Urothelium cell line (cell line): Measurements from ENCODE around the gene CD28.
"Not testable (repeated sequence)": the region's sequence is repeated elsewhere in the genome, so short reads cannot be mapped to it uniquely, and the experiment has no call there.

ENCODE experiments used
- DNase-seq: peaks from one replicate; pipeline ENCODE4 v3.0.0; 2011; ENCODE audit warnings: low spot score, mixed read lengths
- FAIRE-seq: peaks from 2 replicates; lab custom pipeline; 2011; peaks lifted over from hg19 to GRCh38; lab: Jason Lieb, UNC

The CD28 gene

DNA sequence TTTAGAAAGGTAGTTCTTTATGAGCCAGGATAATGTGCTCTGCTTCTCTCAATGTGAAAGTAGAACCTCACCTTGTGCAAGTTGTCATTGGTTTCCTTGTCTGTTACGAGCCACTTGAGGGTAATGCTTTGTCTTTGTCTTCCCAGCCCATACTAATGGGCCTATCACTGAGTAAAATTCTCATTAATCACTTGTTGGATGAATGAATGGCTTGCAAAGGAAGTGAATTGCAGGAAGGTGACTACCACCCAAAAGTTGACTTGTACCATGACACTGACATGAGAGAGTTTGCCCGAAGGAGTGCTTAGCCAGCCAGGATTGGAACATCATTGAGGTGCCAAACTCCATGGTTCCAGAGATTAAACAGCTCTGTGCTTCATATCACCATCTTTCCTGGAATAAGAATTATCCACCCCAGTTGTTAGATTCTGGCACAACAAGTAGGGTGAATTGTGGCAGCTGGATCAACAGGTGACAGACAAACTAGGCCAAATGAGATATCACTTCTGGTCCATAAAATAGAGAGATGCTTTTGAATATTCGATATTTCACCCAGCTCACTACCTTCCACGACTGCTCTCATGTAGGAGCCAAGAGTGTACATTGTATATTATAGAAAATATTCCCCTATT, 20.5 kb upstream of the CD28 start:
- FAIRE-seq (no peak), DNase-seq (no peak)

DNA sequence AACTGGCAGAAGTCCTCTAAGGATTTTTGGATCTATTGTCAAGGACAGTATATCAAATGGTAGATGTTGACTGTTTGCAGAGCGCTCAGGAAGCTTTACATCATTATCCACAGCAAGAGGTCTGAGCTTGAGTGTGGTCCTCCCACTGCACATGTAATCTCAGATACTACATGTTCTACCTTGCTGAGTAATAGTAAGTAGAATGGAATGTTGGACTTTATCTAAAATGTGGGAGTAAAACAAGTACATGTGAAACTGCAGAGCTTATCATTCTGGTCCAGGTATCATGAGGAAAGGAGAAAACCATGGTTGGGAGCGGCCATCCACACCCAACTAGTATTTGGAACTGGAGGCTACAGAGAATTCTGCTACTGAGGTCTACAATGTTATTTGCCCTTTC, 19.3 kb upstream of the CD28 start:
- FAIRE-seq, result no peak
- DNase-seq, result no peak

DNA sequence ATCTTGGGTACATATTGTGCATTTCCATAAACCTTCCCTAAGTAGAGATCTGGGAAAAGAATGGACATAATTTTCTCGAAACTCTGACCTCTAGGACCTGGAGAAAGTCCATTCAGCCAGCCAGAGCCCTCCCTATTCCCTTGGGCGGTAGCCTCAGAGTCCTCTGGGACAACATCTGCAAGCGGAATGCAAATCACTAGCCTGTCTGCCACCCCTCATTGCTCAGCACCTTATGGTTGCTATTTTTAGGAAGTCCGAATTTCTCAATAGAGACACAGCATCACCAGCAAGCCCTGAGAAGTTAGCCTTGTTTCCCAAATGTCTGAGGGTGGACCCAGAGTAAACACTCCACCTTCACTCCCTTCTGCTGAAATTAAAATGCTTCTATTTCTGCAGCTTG, 17.6 kb upstream of the CD28 start:
- DNase-seq (no peak), FAIRE-seq (no peak)

DNA sequence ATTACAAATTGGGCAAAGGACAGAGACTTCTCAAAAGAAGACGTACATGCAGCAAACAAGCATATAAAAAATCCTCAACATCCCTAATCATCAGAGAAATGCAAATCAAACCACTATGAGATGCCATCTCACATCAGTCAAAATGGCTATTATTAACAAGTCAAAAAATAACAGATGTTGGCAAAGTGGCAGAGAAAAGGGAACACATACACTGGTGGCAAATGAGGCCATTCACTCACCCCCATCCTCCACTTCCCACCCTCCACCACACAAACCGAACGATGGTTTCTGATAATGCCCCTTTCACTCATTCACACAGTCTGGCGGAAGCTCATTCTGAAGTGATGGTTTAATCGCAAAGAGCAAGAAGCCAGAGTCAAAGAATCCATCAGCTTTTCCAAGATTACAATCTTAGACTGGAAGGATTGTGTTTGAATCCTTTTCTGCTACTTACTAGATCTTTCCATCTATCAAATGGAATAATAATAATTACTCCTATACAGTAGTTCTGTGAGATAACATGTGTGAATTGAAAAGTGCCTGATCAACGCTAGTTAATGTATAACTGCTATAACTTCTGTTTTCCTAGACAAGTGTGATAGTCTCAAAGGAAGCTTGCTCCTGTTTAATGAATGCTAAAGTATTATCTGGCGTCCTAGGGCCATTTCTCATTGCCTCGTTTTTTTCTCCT, 16.9 kb upstream of the CD28 start:
- DNase-seq (no peak), FAIRE-seq (no peak)

DNA sequence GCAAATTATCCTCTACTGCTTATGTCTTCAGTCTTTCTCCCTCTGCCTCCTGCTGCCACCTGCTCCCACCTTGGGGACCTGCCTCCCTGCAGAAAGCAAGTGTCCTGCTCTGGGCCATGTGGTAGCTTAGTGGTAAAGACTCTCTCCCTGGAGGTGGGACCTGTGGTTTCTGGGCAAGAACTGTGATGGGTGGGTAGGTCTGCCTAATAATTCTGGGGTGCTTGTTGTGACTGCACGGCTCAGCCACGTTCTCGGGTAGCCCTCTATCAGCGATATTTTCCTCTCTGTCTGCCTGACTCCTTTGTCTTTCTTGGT, 16.4 kb upstream of the CD28 start:
- no peak for FAIRE-seq
- no peak for DNase-seq

DNA sequence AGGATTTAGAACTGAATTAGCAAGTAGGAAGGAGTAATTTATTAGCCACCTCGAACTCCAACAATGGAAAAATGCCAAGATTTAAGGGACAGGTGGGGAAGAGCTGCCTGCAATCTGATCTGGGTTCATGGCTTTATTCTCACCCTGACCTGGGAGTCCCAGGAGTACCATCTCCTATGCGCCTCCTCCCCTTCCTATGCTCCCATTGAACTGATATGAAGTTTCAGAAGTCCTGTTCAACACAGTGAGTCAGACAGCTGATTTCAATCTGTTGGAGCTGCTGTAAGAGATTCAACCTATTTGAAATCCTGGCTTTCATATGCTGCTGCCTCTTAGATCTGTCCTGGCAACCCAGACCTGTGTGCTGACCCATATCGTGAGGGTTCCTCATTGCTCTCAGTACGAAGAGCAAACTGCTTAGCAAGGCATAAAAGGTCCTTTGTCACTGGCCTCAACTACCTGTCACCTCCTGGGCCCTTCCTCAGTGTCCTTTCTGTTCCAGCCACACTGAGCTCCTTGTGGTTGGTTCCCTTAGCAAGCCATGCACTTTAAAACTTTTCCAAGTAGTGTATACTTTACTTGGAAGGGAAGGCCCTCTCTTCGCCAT, 15.9 kb upstream of the CD28 start:
- DNase-seq (no peak), FAIRE-seq (no peak)

DNA sequence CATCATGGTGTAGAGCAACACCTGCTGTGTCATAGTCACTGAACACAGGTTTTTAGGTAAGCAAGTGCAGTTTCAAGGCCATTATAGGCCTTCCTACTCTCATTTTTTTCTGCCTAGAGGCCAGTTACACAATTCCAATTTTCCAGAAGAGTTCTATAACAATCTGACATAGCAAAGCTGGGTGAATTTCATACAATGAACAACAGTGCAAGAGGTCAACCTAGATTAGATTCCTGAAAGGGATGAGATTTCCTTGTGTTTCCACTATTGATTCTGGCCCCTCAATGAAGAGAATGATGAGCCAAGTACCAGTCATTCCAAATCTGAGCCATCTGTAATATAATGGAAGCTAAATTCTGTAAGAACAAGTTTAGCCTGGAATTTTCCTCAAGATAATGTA, 15.3 kb upstream of the CD28 start:
- FAIRE-seq, result no peak
- DNase-seq, result no peak

DNA sequence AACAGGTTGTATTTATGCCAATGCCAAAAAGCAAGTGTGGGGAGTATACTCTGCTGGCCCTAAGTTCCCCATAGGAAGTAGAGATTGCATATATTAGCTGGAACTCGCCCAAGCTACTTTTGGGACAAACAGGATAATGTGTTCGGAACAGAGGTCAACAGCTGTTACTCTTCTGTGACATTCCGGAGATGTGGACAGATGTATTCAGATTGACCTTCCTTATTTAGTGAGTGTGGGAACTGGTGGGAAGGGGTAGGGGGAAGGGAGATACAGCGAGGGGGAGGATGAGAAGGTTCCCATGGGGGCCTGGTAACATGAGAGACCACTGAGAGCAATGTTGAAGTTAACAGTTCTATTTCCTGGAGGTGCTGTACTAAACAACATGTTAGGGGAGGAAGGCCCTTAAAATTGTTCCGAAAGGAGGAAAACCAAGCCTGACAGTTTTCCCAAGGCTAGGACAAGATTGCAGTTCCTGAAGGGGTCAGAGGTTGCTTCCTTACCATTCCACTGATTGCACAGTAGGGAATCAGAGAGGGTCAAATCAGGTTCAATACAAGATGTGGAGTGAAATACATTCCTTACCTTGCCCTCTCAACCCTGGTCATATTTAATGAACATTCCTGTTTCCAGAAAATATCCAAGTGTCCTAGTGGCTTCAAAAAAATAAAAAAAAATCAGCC, 14.3 kb upstream of the CD28 start:
- DNase-seq, result no peak
- FAIRE-seq, result no peak

DNA sequence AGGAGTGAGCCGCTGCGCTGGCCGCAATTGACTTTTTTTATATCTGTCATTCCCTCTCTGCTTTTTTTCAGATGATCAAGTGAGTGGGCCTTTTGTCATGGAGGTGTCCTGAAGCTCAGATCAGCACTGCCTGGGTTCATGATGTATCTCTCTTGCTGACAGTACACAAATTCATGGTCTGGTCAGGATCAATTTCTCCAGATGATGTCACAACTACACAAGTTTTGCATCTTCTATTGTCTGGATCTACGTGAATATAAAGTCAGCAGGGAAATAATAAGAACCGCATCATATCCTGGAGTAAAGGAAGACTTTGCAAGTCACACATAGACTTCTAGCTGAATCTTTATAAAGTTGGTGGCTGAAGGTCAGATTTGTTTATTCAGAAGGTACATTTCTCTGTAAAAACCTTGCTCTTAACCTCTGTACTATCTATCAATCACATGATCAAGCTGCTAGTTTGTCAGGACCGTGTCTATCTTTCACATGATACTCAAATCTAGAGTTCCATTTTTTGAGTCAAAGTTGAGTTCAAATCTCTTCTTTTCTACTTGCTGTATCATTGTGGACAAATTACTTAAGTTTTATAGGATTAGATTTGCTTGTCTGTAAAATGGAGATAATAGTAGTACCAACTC, 13.1 kb upstream of the CD28 start:
- DNase-seq (no peak), FAIRE-seq (no peak)

DNA sequence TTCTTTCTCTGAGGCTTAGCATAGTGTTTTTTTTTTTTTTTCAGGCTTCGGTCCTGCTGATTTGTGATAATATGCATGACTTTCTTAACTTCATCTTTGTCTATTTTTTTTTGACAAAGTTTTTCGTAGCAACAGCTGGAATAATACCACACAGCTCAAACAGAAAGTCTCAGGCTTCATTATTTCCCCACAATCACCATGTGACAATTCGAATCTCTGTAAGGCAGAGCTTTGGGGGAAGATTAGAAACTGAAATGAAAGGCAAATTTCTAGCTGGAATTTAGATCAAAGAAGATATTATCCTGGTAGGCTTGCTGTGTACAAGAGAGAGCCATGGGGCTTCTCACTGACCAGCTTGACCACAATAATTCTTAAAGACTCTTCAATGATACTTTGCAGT, 12.2 kb upstream of the CD28 start:
- FAIRE-seq (no peak), DNase-seq (no peak)

DNA sequence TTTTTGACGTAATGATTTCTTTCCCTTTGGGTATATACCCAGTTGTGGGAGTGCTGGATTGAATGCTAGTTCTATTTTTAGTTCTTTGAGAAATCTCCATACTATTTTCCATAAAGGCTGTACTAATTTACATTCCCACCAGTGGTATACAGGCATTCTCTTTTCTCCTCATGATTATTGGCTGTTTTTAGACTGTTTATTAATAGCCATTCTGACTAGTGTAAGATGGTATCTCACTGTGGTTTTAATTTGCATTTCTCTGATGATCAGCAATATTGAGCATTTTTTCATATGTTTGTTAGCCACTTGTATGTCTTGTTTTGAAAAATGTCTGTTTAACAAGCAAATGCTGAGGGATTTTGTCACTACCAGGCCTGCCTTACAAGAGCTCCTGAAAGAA, 9.2 kb upstream of the CD28 start:
- FAIRE-seq, result no peak
- DNase-seq, result no peak

DNA sequence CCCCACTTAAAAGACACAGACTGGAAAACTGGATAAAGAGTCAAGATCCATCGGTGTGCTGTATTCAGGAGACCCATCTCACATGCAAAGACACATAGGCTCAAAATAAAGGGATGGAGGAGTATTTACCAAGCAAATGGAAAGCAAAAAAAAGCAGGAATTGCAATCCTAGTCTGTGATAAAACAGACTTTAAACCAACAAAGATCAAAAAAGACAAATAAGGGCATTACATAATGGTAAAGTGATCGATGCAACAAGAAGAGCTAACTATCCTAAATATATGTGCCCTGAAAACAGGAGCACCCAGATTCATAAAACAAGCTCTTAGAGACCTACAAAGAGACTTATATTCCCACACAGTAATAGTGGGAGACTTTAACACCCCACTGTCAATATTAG, 8.7 kb upstream of the CD28 start:
- not testable (repeated sequence) for DNase-seq, FAIRE-seq

DNA sequence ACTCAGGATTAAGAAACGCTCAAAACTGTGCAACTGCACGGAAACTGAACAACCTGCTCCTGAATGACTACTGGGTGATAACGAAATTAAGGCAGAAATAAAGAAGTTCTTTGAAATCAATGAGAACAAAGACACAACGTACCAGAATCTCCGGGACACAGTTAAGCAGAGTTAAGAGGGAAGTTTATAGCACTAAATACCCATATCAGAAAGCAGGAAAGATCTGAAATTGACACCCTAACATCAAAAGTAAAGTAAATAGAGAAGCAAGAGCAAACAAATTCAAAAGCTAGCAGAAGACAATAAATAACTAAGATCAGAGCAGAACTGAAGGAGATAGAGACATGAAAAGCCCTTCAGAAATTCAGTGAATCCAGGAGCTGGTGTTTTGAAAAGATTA, 8.0 kb upstream of the CD28 start:
- DNase-seq, FAIRE-seq: not testable (repeated sequence)

DNA sequence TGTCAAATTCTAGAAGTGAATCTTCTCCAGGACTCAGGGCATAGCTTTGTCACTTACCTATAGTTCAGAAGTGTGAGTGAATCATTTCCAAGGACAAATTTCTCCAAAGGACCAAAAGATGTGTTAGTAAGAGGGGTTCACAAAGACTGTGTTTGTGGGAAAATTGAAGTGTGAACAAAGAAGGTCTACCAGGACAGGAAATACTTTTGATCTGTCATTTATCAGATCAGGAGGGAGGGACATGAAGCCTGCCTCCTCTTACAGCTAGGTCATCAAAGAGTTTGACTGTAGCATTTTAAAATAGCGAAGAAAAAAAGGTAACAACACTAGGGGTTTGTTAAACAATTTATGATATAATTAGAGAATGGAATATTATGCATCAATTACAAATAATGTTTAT, 2.0 kb upstream of the CD28 start:
- FAIRE-seq, result no peak
- DNase-seq, result no peak

DNA sequence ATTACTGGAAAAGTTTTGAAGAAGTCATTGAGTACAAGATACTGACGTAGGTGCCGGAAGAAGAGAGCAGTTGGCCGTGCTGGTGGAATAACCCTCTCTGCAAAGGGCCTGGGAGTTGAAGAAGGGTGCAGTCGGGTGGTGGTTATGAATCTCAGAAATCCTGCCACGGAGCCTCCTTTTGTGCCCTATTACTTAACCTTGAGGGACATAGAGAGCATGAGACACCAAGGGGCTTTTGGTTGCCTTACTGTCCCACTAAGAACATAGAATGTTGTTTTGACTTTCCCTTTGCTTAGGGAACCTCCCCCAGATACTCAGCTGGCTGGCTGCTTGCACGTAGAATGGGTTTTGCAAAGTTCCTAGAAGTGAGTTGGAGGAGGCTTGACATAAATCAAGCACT, 1.3 kb upstream of the CD28 start:
- FAIRE-seq (no peak), DNase-seq (no peak)

DNA sequence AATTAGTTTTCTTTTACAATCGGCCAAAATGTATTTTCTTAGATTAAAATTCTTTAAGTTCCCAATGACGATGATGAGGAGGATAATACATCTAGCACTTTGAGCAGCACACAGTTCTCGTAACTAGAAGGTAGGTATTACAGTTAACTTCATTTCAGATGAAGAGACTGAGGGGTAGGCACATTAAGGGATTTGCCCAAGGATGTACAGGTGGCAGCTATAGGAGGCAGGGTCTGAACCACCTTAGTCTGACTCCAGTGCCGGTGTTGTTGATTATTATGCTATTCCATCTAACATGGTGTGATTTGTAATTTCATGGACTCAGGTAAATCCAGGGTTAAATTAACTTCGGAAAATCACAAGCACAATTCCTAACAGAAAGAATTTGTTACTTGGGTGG, 1.1 kb downstream of the CD28 start:
- DNase-seq, result no peak

DNA sequence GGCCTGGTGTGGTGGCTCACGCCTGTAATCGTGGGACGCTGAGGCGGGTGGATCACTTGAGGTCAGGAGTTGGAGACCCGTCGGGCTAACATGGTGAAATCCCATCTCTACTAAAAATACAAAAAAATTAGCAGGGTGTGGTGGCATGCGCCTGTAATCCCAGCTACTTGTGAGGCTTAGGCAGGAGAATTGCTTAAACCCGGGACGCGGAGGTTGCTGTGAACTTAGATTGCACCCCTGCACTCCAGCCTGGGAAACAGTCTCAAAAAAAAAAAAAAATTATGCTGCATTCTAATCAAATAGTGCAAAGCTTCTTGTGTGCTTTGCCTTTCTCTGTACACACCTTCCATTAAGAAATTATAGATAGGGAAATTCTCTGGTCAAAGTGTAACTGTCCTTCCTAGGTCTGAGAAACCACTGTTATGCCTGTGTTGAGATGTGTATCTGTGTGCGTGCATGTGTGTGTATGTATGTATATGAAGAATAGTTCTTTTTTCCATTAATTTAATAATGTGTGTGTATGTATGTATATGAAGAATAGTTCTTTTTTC, 2.5 kb downstream of the CD28 start:
- DNase-seq, result no peak
- no peak for FAIRE-seq

More for the DNA sequence above, 1.1 kb downstream of the CD28 start:
- no peak for FAIRE-seq

DNA sequence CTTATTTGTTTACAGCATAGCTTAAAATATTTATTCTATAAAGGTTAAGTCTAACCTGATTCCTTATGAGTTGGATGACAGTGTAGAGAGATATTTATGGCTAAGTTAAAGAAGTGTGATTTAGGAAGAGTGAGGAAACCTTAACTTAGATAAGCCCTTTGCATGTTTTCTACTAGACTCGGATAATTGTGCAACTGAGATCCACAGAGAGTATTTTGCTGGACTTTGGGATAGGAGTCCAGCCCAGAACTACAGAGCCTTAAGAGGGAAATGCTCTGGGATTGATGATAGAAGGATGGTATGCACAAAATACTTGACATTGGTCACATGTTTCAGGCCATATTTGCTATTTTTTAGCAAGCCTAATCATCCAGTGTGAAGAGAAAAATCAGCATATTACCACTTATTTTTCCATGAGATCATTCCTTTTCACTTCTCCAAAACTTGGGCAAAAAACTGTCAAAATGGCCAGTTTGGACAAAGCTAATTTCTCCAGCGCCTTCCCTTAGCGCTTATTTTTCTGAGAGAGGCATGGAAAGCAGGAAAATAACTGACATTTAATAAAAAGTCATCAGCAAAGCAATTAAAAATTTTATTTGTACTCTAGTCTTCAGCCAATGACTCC, 3.1 kb downstream of the CD28 start:
- no peak for DNase-seq
- no peak for FAIRE-seq

DNA sequence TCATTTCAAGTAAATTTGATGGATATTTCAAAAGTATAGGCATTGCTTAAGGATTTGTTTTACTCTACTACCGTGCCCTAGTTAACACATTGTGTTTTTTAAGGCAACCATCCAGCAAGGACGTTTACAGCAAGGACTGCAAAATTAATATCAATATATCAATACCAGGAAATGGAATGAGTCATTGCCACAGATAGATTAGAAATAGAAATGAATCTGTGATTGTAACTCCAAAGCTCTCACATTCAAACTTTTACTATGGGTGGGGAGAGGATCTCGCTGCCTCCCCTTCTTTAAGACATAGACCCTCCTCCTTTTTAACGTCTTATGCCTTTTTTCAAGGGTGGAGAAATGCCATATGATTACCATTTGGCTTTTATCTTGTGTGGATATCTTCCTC, 3.8 kb downstream of the CD28 start:
- FAIRE-seq (no peak), DNase-seq (no peak)

DNA sequence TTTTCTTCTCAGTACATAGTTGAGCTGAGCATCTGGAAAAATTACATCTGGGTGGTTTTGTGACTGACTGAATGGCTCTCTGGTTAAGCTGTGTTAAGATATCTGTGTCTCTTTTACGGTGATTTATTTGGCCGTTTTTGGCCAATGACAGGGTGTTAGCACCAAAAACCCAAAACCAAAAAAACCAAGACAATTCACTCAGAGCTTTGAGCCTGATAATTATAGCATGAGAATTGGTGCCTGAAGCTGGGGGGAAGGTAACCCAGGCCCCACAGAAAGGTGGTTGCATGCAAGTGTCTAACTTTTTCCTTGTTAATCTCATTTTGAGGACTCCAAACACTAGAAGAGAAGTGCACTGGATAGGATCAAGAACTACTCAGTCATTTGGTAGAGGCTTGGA, 4.5 kb downstream of the CD28 start:
- DNase-seq, result no peak
- FAIRE-seq, result no peak

DNA sequence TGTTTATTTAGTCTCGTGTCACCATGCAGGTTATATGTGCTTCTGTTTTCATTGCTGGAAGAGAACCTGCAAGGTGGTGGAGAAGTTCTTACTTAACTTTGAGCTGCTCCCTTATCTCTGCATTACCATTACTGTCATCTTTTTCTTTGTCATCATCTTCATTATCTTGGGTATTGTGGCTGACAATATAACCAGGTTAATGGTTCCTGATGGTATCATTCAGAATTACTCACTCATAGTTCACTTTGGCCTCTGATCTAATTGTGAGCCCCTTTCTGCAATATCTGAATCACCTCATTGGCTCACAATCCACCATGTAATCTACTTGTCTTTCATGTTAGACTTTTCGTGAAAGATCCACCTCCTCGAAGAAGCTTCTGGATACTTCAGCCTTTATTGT, 5.0 kb downstream of the CD28 start:
- FAIRE-seq (no peak), DNase-seq (no peak)
